Uterus (tissue), 4 donors: Measurements from ENCODE around the gene ZCCHC14. TPM values are rescaled to one million over a fixed set of nuclear protein-coding genes. Genes with fewer than 3 reads are reported as not detected.

Source experiments
- DNase-seq, 2 donors: peaks; one replicate each; pipeline ENCODE4 v3.0.0-alpha.2; 2019 to 2020
- H3K27ac ChIP-seq, 2 donors: fragments of 200-600 bp; sonication (generic); 1 replicate in 1 of 2; 2 replicates in 1 of 2; pipeline ENCODE4 v1.5.1; 2016 to 2018
- H3K27me3 ChIP-seq, 2 donors: fragments of 200-600 bp; sonication (generic); one replicate each; pipeline ENCODE4 v1.5.1; 2018 to 2019; ENCODE audit warnings: control low read depth in 1 of 2
- H3K36me3 ChIP-seq, 2 donors: fragments of 200-600 bp; sonication (generic); one replicate each; pipeline ENCODE4 v1.5.1; 2019; ENCODE audit warnings: control low read depth in 1 of 2
- H3K4me1 ChIP-seq, 2 donors: fragments of 200-600 bp; sonication (generic); one replicate each; pipeline ENCODE4 v1.5.1; 2018 to 2019; ENCODE audit warnings: control low read depth in 1 of 2
- H3K4me3 ChIP-seq, 2 donors: fragments of 200-600 bp; sonication (generic); 1 replicate in 1 of 2; 2 replicates in 1 of 2; pipeline ENCODE4 v1.5.1; 2018 to 2019; ENCODE audit warnings: mild to moderate bottlenecking in 1 of 2
- H3K9me3 ChIP-seq, 2 donors: fragments of 200-600 bp; sonication (generic); one replicate each; pipeline ENCODE4 v1.5.1; 2019; ENCODE audit warnings: control low read depth in 1 of 2
- POLR2A ChIP-seq, 2 donors: fragments of 450-650 bp; IDR thresholded peaks; one replicate each; pipeline ENCODE4 v1.6.1; 2016; ENCODE audit warnings: antibody characterized with exemption in 2 of 2, mild to moderate bottlenecking in 1 of 2, moderate library complexity in 1 of 2
- intact Hi-C: fragments of 100-400 bp; cut with DNase I; formaldehyde crosslinking; loops from one replicate; pipeline ENCODE4 v1.15.1; 2023; ENCODE audit warnings: low total_unique reads
- total RNA-seq, 4 donors: library from RNA; depleted of rRNA in 3 of 4; stranded (reverse); fragments of >200 nt in 3 of 4; gene quantifications; one replicate each; pipeline versions ENCODE4 v1.1.0 to v1.2.4, GENCODE V29; 2014 to 2023
- TF ChIP-seq, protein P1 (sequence below), 4 experiments: fragments of 200-600 bp in 2 of 4; fragments of 450-650 bp in 2 of 4; sonication (generic) in 2 of 4; IDR thresholded peaks; one replicate each; pipeline ENCODE4 v1.5.1; 2016 to 2019; ENCODE audit warnings: antibody characterized with exemption in 4 of 4, mild to moderate bottlenecking in 2 of 4, moderate library complexity in 1 of 4
- donor health status: DM: yes; HTN: yes; CAD: no.

Gene ZCCHC14
- total RNA-seq, 4 donors from 2014 or later, result 9.2 to 33.0 (median 20.6) TPM

DNA sequence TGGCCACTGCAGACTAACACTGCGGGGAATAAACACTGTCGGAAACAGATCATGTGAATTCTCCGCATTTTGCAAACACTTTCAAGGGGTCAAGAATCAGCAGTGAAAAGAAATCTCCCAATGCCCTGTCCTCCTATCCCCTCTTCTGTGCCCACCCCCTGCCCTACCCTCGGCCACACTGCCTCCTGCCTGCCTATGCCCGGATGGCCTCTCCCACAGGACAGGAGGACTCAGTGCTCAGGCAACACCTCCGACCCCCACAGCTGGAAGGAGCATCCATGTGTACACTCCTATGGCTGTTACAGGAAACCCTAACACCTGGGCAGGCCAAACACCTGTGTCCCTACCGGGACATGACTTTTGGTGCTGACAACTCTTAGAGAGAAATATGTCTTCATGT lies 133.7 kb downstream of the ZCCHC14 start:
- no peak for TF ChIP-seq POLR2A (IDR thresholded peaks at IDR 0.05)
- TF ChIP-seq, protein P1, sequence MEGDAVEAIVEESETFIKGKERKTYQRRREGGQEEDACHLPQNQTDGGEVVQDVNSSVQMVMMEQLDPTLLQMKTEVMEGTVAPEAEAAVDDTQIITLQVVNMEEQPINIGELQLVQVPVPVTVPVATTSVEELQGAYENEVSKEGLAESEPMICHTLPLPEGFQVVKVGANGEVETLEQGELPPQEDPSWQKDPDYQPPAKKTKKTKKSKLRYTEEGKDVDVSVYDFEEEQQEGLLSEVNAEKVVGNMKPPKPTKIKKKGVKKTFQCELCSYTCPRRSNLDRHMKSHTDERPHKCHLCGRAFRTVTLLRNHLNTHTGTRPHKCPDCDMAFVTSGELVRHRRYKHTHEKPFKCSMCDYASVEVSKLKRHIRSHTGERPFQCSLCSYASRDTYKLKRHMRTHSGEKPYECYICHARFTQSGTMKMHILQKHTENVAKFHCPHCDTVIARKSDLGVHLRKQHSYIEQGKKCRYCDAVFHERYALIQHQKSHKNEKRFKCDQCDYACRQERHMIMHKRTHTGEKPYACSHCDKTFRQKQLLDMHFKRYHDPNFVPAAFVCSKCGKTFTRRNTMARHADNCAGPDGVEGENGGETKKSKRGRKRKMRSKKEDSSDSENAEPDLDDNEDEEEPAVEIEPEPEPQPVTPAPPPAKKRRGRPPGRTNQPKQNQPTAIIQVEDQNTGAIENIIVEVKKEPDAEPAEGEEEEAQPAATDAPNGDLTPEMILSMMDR (IDR thresholded peaks at IDR 0.05), result no peak
- H3K4me3 ChIP-seq, result no peak overlapping the region
- H3K27me3 ChIP-seq, result no peaks in the 10 kb centered on the region
- intact Hi-C loops, result no loop called here
- H3K27ac ChIP-seq, result no peak overlapping the region
- peaks cover under 1 to 3% of the 10 kb centered on the region in 2 donors for H3K4me1 ChIP-seq
- H3K9me3 ChIP-seq, result no peaks in the 10 kb centered on the region
- no peaks in the 10 kb centered on the region for H3K36me3 ChIP-seq
- no peak for DNase-seq

DNA sequence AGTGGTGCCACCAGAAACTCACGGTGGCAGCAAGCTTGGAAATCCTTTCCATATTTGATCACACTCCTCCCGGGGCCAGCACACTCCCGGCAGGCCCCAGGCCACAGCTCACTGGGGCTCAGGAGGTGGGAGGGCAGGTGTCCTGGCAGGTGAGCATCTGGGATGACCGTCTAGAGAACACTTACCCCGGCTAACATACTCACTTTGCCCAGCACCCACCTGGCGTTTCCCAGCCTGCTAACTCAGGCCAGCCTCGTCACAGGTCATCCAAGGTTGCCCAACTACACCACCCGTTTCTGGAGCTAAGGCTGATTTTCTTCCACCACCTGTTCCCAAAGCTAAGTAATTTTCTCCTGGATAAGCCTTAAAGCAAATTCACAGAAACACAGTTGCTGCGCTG lies 134.1 kb downstream of the ZCCHC14 start:
- DNase-seq, result no peak
- H3K4me1 ChIP-seq, result no peaks in the 10 kb centered on the region
- H3K27ac ChIP-seq, result no peak overlapping the region
- H3K27me3 ChIP-seq, result no peaks in the 10 kb centered on the region
- TF ChIP-seq, protein P1 (IDR thresholded peaks at IDR 0.05), result no peak
- intact Hi-C loops, result no loop called here
- H3K36me3 ChIP-seq, result no peaks in the 10 kb centered on the region
- H3K4me3 ChIP-seq, result no peak overlapping the region
- no peaks in the 10 kb centered on the region for H3K9me3 ChIP-seq

DNA sequence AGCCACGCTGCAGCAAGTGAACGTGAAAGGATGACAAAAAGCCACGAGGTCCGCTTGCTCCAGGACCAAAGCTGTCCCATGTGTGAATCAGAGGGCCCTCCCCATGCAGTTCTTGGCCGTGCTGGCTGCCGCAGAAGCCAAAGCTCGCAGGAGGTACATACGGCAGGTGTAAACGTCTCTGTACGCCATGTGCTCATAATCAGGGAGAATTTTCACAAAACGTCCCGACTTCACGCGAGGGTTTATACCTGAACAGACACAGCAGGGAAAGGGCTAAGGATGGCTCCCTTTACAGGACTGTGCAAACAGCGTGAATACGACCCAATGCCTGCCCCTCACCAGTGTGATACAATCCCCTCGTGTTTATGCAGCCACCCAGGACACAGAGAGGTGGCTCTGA lies 134.6 kb downstream of the ZCCHC14 start:
- no peak for DNase-seq
- TF ChIP-seq, protein P1 (IDR thresholded peaks at IDR 0.05), result no peak
- Histone ChIP-seq H3K4me3 (no peak overlapping the region), H3K27me3 (no peaks in the 10 kb centered on the region), H3K4me1 (no peaks in the 10 kb centered on the region), H3K36me3 (no peaks in the 10 kb centered on the region), H3K27ac (no peak overlapping the region), H3K9me3 (no peaks in the 10 kb centered on the region)
- intact Hi-C loops, result no loop called here

DNA sequence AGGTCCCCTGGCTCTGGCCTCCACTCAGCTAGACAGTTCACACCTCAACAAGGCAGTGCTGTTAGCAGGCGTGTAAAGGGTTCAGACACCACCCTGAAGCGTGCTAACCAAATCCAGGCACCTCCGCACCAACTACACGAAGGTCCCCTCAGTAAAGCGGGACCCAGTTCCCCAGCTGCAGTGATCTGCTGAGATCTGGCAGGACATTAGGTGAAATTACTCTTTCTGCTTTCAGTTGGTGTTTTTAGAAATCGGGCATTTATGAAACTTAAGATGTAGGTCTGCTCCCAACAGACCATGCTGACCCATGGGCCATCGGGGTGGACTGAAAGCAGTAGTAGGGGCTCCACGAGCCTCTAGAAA lies 136.4 kb downstream of the ZCCHC14 start:
- Histone ChIP-seq H3K4me1 (no peaks in the 10 kb centered on the region), H3K27ac (no peak overlapping the region), H3K4me3 (no peak overlapping the region), H3K27me3 (no peaks in the 10 kb centered on the region), H3K36me3 (no peaks in the 10 kb centered on the region), H3K9me3 (no peaks in the 10 kb centered on the region)
- intact Hi-C loops, result no loop called here
- DNase-seq, result no peak
- TF ChIP-seq, protein P1 (IDR thresholded peaks at IDR 0.05), result no peak
- TF ChIP-seq POLR2A (IDR thresholded peaks at IDR 0.05), result no peak

Other genes starting within 250 kb of the ZCCHC14 start
- 1 to 10 TPM in 2 of 4 donors, not detected in 2; 3.2 to 4.2 TPM for gene C16orf95, start 175.6 kb downstream of the ZCCHC14 start, total RNA-seq
- gene FBXO31, start 109.2 kb downstream of the ZCCHC14 start, total RNA-seq, result 100 to 1,000 TPM in 1 of 4 donors, 10 to 100 TPM in 3; 35.2 to 309 (median 74.8) TPM
- 10 to 100 TPM; 26.3 to 79.7 (median 58.0) TPM for gene MAP1LC3B, start 100.7 kb downstream of the ZCCHC14 start, total RNA-seq
- 1 to 10 TPM in 1 of 4 donors, under 1 TPM in 1, not detected in 2; 0.27 to 1.1 TPM for gene JPH3, start 109.5 kb upstream of the ZCCHC14 start, total RNA-seq